GM21619 (cell line): Measurements from ENCODE around the gene E4F1.

Source experiments
- ATAC-seq: cut with Tn5 transposase; IDR thresholded peaks from one replicate; pipeline ENCODE4 v1.9.1; 2021; ENCODE audit not compliant: unreplicated experiment

E4F1 gene

GRCh38 chr16:2223221-2223941, at the start of gene E4F1:
Gene E4F1, plus strand, starts transcription at chr16:2223591. Its CDS starts 23 bp downstream, at chr16:2223614.
- peak; percentile 92 for ATAC-seq

GRCh38 chr16:2173916-2174315, 49.5 kb upstream of the E4F1 start:
- ATAC-seq, result no peak

GRCh38 chr16:2174396-2175131, 48.8 kb upstream of the E4F1 start:
- ATAC-seq, result no peak

GRCh38 chr16:2175454-2175853, 47.9 kb upstream of the E4F1 start:
- no peak for ATAC-seq

GRCh38 chr16:2176047-2176446, 47.3 kb upstream of the E4F1 start:
- no peak for ATAC-seq

GRCh38 chr16:2177101-2177500, 46.3 kb upstream of the E4F1 start:
- no peak for ATAC-seq

GRCh38 chr16:2177561-2177960, 45.8 kb upstream of the E4F1 start:
- no peak for ATAC-seq

GRCh38 chr16:2178321-2179106, 44.9 kb upstream of the E4F1 start:
- ATAC-seq, result no peak

- ATAC-seq, result no peak
These were observed 44.3 kb upstream of the E4F1 start for GRCh38 chr16:2179107-2179501.

GRCh38 chr16:2179576-2179975, 43.8 kb upstream of the E4F1 start:
- no peak for ATAC-seq

- no peak for ATAC-seq
These were observed 42.9 kb upstream of the E4F1 start for GRCh38 chr16:2180461-2180860.

- ATAC-seq, result no peak
These were observed 42.1 kb upstream of the E4F1 start for GRCh38 chr16:2180962-2181923.

- ATAC-seq, result no peak
These were observed 41.4 kb upstream of the E4F1 start for GRCh38 chr16:2181952-2182351.

- no peak for ATAC-seq
These were observed 39.7 kb upstream of the E4F1 start for GRCh38 chr16:2183671-2184070.

- ATAC-seq, result no peak
These were observed 39.0 kb upstream of the E4F1 start for GRCh38 chr16:2184346-2184745.

GRCh38 chr16:2184962-2185361, 38.4 kb upstream of the E4F1 start:
- ATAC-seq, result no peak

- no peak for ATAC-seq
These were observed 37.3 kb upstream of the E4F1 start for GRCh38 chr16:2186064-2186463.

GRCh38 chr16:2186505-2186904, 36.9 kb upstream of the E4F1 start:
- no peak for ATAC-seq

GRCh38 chr16:2187212-2187611, 36.2 kb upstream of the E4F1 start:
- ATAC-seq, result no peak

GRCh38 chr16:2188395-2188794, 35.0 kb upstream of the E4F1 start:
- no peak for ATAC-seq
